ENCODE results near the gene WDR48.

WDR48 gene

GRCh38 chr3:39140341-39140971 is 88.6 kb downstream of the WDR48 start:
- peak; percentile 18 for DNase-seq

DNA sequence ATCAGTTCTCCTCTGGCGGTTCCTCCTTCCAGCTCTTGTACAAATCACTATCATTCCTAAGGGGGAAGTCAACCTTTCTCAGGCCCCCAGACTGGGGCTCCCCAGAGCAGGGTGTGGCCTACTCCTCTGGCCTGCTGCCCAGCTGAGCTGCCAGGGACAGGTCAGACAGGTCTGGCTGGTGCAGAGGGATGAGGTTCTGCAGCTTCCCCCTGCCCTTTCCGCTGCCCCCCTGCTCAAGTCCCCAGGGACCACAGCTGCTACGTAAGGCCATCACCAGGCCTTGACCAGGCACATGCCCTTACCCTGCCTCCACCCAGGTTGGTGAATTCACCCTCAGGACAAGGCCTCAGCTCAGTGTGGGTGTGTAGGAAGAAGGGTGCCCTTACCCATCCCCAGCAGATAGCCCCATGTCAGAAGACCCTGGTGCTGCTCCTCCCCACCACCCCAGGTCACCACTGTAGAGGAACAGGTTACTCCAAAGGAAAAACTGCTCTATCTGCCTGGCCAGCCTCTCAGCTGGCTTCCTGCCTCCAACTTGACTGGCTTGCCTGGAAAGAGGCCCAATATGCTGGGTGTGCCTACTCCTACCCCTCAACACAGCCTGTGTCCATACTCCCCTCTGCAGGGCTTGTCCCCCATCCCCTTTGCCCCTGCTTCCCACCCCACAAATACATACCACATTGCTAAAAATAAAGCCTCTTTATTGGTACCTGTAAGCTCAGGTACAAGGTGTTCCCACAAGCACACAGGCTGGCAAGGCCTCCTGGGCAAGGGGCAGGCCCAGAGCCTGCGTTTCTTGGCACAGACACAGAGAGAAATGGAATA is 89.6 kb downstream of the WDR48 start:
- DNase-seq, result peak; percentile 29

- DNase-seq, result no peak
These were observed 90.3 kb downstream of the WDR48 start for GRCh38 chr3:39142067-39142466.

DNA sequence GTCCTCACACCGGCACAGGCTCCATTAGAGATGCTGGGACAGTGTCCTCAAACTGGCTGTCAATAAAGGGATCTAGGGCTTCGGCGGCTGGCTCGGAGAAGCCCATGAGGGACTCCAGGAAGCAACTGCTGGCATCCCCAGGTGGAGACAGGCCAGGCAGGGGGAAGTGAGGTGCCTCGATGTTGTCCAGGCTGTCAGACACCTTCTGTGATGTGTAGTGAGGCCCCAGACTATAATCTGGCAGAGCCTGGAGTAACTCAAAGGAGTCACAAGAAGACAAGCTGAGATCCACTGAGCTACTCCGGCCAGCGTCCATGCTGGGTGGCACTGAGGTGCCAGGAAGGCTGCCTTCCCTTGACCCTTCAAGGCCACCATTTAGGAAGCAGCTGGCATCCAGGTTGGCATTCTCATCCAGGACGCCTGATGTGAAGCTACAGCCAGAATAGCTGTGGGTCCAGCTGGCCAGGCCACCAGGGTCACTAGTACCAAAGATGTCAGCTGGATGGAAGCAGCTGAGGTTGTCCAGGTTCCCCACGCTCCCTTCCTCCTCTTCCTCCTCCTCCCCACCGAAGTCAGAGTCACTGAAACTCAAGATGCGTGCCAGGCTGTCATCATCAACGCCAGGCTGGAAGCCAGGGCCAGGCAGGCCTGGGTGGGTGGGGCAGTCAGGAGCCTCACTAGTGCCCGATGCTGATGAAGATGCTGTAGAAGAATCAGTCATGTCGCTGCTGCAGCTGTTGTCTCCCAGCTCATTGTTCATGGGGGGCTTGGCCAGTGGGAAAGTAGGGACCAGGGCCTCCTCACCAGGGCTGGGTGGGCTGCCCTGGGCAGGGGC is 91.5 kb downstream of the WDR48 start:
- peak; percentile 10 for DNase-seq

DNA sequence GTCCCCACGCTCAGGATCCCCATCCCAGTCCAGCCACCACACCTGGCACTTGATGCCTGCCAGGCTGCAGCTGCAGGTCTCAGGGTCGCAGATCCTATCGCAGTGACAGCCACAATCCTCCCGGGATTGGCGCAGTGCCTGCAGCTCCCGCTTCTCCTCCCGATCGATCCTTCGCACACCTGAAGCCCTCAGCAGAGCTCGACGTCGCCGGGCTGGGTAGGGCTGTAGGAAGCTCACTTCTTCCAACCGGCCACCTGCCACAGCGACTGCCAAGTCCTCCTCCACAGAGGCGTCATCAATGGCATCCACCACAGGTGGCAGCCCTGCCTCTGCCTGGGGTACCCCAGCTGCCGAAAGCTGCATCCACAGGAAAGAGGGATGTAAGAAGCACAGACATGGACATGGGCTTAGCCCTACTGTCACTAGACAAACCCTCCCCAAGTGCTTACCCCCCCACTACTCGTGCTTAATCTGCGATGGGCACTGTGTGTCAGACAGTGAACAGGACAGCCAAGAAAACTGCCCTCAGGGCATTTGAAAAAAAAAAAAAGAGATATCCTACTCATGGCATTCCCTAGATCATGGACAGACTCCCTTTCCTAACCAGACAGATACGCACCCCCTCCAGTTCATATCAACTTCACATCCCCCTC is 92.4 kb downstream of the WDR48 start:
- DNase-seq, result no peak

DNA sequence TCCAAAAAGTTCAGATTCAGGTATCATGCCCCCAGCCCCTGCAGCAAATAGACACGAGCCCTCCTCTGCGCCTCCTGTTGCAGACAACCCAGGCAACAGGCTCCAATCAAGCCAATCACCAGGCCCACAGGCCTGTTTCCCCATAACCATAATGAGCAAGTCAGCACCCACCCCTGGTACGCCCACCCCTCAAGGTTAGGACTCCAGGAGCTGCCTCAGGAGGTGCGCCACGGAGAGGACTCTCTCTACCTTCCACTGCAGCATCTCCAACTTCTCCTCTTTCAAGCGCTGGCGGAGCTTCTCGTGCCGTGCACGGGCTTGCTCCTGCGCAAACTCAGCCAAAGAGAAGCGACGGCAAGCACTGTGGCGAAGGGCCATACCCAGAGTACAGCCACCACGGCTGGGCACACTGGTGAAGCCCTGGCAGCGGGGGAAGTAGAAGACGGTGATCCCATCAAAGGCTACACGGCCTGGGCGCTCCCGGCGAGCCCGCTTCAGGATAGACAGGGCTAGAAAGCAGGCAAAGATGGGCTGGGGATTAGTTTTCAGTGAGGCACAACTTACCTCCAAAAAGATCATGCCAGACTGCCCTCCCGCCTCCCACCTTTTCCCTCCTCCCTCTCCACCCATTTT is 93.0 kb downstream of the WDR48 start:
- DNase-seq, result no peak

DNA sequence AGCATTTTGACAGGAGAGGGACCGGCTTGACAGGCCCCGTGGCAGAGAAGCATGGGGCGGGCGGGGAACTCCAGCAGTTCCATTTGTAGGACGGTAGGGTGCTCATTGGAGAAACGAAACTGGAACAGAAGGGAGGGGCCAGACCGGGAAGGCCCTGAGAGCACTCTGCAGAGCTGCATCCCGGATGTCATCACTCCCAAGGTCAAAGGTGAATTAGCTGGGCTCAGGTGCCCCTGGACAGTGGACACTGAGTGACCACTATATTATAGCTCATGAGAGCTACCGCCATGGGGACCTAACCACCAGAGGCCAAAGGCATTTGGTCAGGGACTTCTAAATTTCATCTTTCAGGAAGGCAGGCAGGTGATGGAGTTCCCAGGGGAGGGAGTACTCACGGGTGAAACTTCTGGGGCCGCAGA is 94.3 kb downstream of the WDR48 start:
- DNase-seq, result peak; percentile 22

Data from CD4-positive, alpha-beta T cell treated with Interleukin-10 for 1 hour (primary cell).